Activated T-helper 1 cell treated with anti-CD3 and anti-CD28 coated beads, Interleukin-12 subunit alpha, Interleukin-12 subunit beta, Interleukin-2, Interleukin-4 antibody, amounts not matched to agents 30 ng/mL and 10 ng/mL and 1 ng/mL, durations not matched to agents 14 hours and 24 hours and 36 hours (primary cell): ENCODE measurements around the gene TUBA4A. TPM values are rescaled to one million over a fixed set of nuclear protein-coding genes. Genes with fewer than 3 reads are reported as not detected.

ENCODE experiments used
- DNase-seq: peaks from one replicate; pipeline ENCODE4 v3.0.0; 2021; ENCODE audit warnings: low spot score
- H3K27ac Mint-ChIP-seq: one replicate; pipeline ENCODE4 v1.8.0; 2021; ENCODE audit warnings: mild to moderate bottlenecking, mixed read lengths
- H3K27me3 Mint-ChIP-seq: one replicate; pipeline ENCODE4 v1.8.0; 2022; ENCODE audit warnings: mild to moderate bottlenecking, moderate library complexity, mixed read lengths; ENCODE audit not compliant: insufficient read depth
- H3K36me3 Mint-ChIP-seq: one replicate; pipeline ENCODE4 v1.8.0; 2021; ENCODE audit warnings: low read depth, mixed read lengths
- H3K4me1 Mint-ChIP-seq: one replicate; pipeline ENCODE4 v1.8.0; 2021; ENCODE audit warnings: low read depth, mixed read lengths
- H3K4me3 Mint-ChIP-seq: one replicate; pipeline ENCODE4 v1.8.0; 2021; ENCODE audit warnings: mild to moderate bottlenecking, moderate library complexity, mixed read lengths
- H3K9me3 Mint-ChIP-seq: one replicate; pipeline ENCODE4 v1.8.0; 2021; ENCODE audit warnings: mixed read lengths
- intact Hi-C: fragments of 100-400 bp; cut with micrococcal nuclease; formaldehyde crosslinking; loops from one replicate; pipeline ENCODE4 v1.15.1; 2024
- total RNA-seq: library from RNA; stranded (reverse); gene quantifications from 2 replicates; pipeline ENCODE4 v1.2.3, GENCODE V29; 2022

TUBA4A gene
- total RNA-seq = 211 and 217 TPM in 2 replicates

GRCh38 chr2:219253753-219254589 is at the start of gene TUBA4A:
Gene TUBA4A, minus strand, starts transcription at chr2:219253918. Its CDS starts 60 bp downstream, at chr2:219253858.
- Mint-ChIP-seq H3K27ac (peak within 1 kb of the TSS; percentile 98), H3K27me3 (no peaks in the 10 kb centered on the region), H3K4me3 (peak within 1 kb of the TSS; percentile 93), H3K36me3 (peaks cover 27% of the 10 kb centered on the region), H3K9me3 (no peaks in the 10 kb centered on the region), H3K4me1 (peaks cover 50% of the 10 kb centered on the region)
- peak; percentile 87 for DNase-seq
- intact Hi-C loops = loop anchor here (1.0 to 10.0 kb wide), 16 partner anchors 9 to 1029 kb away; partner anchors contain the start of genes ANKZF1, ATG9A, CHPF and CNOT9

- Mint-ChIP-seq H3K36me3 (no peaks in the 10 kb centered on the region), H3K4me3 (no peak overlapping the region), H3K27ac (no peak overlapping the region), H3K27me3 (peaks cover 40% of the 10 kb centered on the region), H3K9me3 (no peaks in the 10 kb centered on the region), H3K4me1 (peaks cover 6% of the 10 kb centered on the region)
- intact Hi-C loops = loop anchor here (5.0 to 10.0 kb wide), 3 partner anchors 35 to 318 kb away; partner anchors contain the start of genes CHPF, FEV and TMEM198
- DNase-seq = no peak
Measured at GRCh38 chr2:219302412-219302968, 48.8 kb upstream of the TUBA4A start.

- Mint-ChIP-seq H3K27ac (no peak overlapping the region), H3K36me3 (no peaks in the 10 kb centered on the region), H3K4me1 (peaks cover 6% of the 10 kb centered on the region), H3K9me3 (no peaks in the 10 kb centered on the region), H3K27me3 (peaks cover 29% of the 10 kb centered on the region), H3K4me3 (no peak overlapping the region)
- no peak for DNase-seq
- intact Hi-C loops = loop anchor here (5.0 to 10.0 kb wide), 3 partner anchors 33 to 315 kb away; partner anchors contain the start of genes CHPF, FEV and TMEM198
Measured at GRCh38 chr2:219300022-219300421, 46.3 kb upstream of the TUBA4A start.

GRCh38 chr2:219299372-219299760 is 45.6 kb upstream of the TUBA4A start:
- intact Hi-C loops = loop anchor here (2.0 kb wide), 2 partner anchors 81 to 241 kb away; partner anchors contain the start of gene ABCB6
- Mint-ChIP-seq H3K4me1 (peaks cover 8% of the 10 kb centered on the region), H3K4me3 (no peak overlapping the region)

GRCh38 chr2:219298759-219299371 is 45.1 kb upstream of the TUBA4A start:
- Mint-ChIP-seq H3K27ac (no peak overlapping the region), H3K36me3 (no peaks in the 10 kb centered on the region), H3K9me3 (no peaks in the 10 kb centered on the region), H3K4me3 (peak overlapping the region; percentile 51), H3K4me1 (peaks cover 13% of the 10 kb centered on the region), H3K27me3 (peaks cover 24% of the 10 kb centered on the region)
- intact Hi-C loops = loop anchor here (1.0 to 2.0 kb wide), 7 partner anchors 9 to 240 kb away; partner anchors contain the start of genes ABCB6, NHEJ1, TUBA4A and TUBA4B
- peak; percentile 76 for DNase-seq

More at GRCh38 chr2:219299372-219299760, 45.6 kb upstream of the TUBA4A start:
- Mint-ChIP-seq H3K27ac (no peak overlapping the region), H3K27me3 (peaks cover 25% of the 10 kb centered on the region), H3K9me3 (no peaks in the 10 kb centered on the region), H3K36me3 (no peaks in the 10 kb centered on the region)
- DNase-seq = no peak

GRCh38 chr2:219297766-219298456 is 44.2 kb upstream of the TUBA4A start:
- no peak for DNase-seq
- Mint-ChIP-seq H3K4me1 (peaks cover 14% of the 10 kb centered on the region), H3K27ac (no peak overlapping the region), H3K4me3 (no peak overlapping the region), H3K27me3 (peaks cover 21% of the 10 kb centered on the region), H3K9me3 (no peaks in the 10 kb centered on the region), H3K36me3 (no peaks in the 10 kb centered on the region)
- intact Hi-C loops = loop anchor here (1.0 to 2.0 kb wide), 7 partner anchors 10 to 239 kb away; partner anchors contain the start of genes ABCB6, NHEJ1, TUBA4A and TUBA4B

- Mint-ChIP-seq H3K4me3 (no peak overlapping the region), H3K4me1 (peaks cover 14% of the 10 kb centered on the region), H3K9me3 (no peaks in the 10 kb centered on the region), H3K27ac (no peak overlapping the region), H3K27me3 (peaks cover 23% of the 10 kb centered on the region), H3K36me3 (no peaks in the 10 kb centered on the region)
- intact Hi-C loops = no loop called here
- DNase-seq = no peak
Measured at GRCh38 chr2:219296631-219297391, 43.1 kb upstream of the TUBA4A start.

GRCh38 chr2:219296142-219296541 is 42.4 kb upstream of the TUBA4A start:
- no peak for DNase-seq
- intact Hi-C loops = no loop called here
- Mint-ChIP-seq H3K36me3 (no peaks in the 10 kb centered on the region), H3K27ac (no peak overlapping the region), H3K4me3 (no peak overlapping the region), H3K9me3 (no peaks in the 10 kb centered on the region), H3K27me3 (peaks cover 19% of the 10 kb centered on the region), H3K4me1 (peaks cover 14% of the 10 kb centered on the region)

GRCh38 chr2:219294356-219295351 is 40.9 kb upstream of the TUBA4A start:
- DNase-seq = peak; percentile 87
- peaks cover 17% of the 10 kb centered on the region for H3K27me3 Mint-ChIP-seq
- no peaks in the 10 kb centered on the region for H3K9me3 Mint-ChIP-seq
- peak overlapping the region; percentile 80 for H3K4me3 Mint-ChIP-seq
- intact Hi-C loops = loop anchor here (1.0 to 2.0 kb wide), 7 partner anchors 15 to 118 kb away; partner anchors contain the start of genes ANKZF1, ATG9A, CNPPD1 and DNAJB2
- peaks cover 14% of the 10 kb centered on the region for H3K4me1 Mint-ChIP-seq
- H3K27ac Mint-ChIP-seq = peak overlapping the region; percentile 87
- no peaks in the 10 kb centered on the region for H3K36me3 Mint-ChIP-seq

- H3K4me3 Mint-ChIP-seq = peak overlapping the region; percentile 80
- H3K9me3 Mint-ChIP-seq = no peaks in the 10 kb centered on the region
- DNase-seq = no peak
- intact Hi-C loops = loop anchor here (1.0 to 2.0 kb wide), 5 partner anchors 14 to 117 kb away; partner anchors contain the start of genes CNPPD1, DNAJB2, GLB1L and STK16
- H3K4me1 Mint-ChIP-seq = peaks cover 9% of the 10 kb centered on the region
- no peaks in the 10 kb centered on the region for H3K36me3 Mint-ChIP-seq
- H3K27ac Mint-ChIP-seq = peak overlapping the region; percentile 87
- peaks cover 14% of the 10 kb centered on the region for H3K27me3 Mint-ChIP-seq
Measured at GRCh38 chr2:219293736-219294231, 40.1 kb upstream of the TUBA4A start.
